Measurements from ENCODE around the gene MAPK8IP1.

The MAPK8IP1 gene

GRCh38 chr11:45919806-45920530 lies 34.5 kb downstream of the MAPK8IP1 start (continued):
- TF ChIP-seq CSRNP3 (CRISPR knock-in tag; IDR thresholded peaks at IDR 0.05): no peak
- TF ChIP-seq, protein P1, sequence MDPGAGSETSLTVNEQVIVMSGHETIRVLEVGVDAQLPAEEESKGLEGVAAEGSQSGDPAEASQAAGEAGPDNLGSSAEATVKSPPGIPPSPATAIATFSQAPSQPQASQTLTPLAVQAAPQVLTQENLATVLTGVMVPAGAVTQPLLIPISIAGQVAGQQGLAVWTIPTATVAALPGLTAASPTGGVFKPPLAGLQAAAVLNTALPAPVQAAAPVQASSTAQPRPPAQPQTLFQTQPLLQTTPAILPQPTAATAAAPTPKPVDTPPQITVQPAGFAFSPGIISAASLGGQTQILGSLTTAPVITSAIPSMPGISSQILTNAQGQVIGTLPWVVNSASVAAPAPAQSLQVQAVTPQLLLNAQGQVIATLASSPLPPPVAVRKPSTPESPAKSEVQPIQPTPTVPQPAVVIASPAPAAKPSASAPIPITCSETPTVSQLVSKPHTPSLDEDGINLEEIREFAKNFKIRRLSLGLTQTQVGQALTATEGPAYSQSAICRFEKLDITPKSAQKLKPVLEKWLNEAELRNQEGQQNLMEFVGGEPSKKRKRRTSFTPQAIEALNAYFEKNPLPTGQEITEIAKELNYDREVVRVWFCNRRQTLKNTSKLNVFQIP (CRISPR knock-in tag; IDR thresholded peaks at IDR 0.05; ENCODE audit: borderline replicate concordance, low read depth): no peak
- no peak for TF ChIP-seq ZNF70 (CRISPR knock-in tag; IDR thresholded peaks at IDR 0.05)
- TF ChIP-seq TOX (CRISPR knock-in tag; IDR thresholded peaks at IDR 0.05; ENCODE audit: borderline replicate concordance): no peak
- no peak for TF ChIP-seq PPARA (CRISPR knock-in tag; IDR thresholded peaks at IDR 0.05; ENCODE audit: borderline replicate concordance)
- TF ChIP-seq ZFP3 (CRISPR knock-in tag; IDR thresholded peaks at IDR 0.05): no peak
- TF ChIP-seq BACH2 (CRISPR knock-in tag; IDR thresholded peaks at IDR 0.05; ENCODE audit: borderline replicate concordance): no peak
- no peak for TF ChIP-seq ZNF8 (CRISPR knock-in tag; IDR thresholded peaks at IDR 0.05)
- TF ChIP-seq ISL1 (CRISPR knock-in tag; IDR thresholded peaks at IDR 0.05): no peak

- no peak for ATAC-seq
These were observed 35.4 kb downstream of the MAPK8IP1 start for GRCh38 chr11:45920531-45921477.

DNA sequence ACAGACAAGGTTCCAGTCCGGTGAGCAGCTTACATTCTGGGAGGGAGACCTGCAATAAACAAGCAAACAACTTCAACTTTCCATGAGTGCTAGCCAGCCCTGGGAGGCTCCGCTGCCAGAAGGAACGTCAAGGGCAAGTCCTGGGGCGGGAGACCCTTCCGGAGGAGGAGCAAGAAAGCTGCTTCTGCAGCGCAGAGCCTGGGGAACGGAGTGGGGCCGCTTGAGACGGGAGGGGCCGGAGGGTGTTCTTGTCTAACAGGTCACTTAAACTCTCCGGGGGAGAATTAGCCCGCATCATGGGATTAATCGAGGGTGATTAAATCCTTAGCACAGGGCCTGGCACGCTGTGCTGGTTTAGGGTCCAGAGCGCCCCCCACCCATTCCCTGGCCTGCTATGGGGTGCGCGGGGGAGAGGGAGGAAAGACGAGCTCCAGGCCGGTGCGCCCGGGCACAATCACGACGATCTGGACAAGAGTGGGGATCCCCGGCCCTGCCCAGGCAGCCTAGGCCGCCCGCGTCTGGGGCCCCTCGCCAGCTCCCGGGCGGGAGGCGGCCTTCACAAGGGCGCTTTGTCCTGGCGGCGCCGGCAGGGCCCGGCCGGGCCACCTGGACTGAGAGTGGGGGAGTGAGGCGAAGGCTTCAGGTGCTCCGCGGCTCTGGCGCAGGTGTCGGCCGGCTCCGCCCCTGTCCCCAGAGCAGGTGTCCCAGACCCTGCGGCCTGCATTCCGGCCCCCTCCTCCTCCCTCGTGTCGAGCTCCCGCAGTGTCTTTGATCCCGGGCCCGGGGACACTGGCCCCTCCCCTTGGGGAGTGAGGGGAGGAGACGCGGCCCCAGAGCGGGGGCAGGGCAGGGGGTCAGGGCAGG lies 36.3 kb downstream of the MAPK8IP1 start:
- TF ChIP-seq TCF4 (CRISPR knock-in tag; IDR thresholded peaks at IDR 0.05; ENCODE audit: borderline replicate concordance) (no peak), CSDC2 (CRISPR knock-in tag; IDR thresholded peaks at IDR 0.05) (no peak), SNAI2 (CRISPR knock-in tag; IDR thresholded peaks at IDR 0.05) (no peak), ARNTL (CRISPR knock-in tag; IDR thresholded peaks at IDR 0.05; ENCODE audit: borderline replicate concordance, low read depth) (no peak)
- ATAC-seq: no peak

More at GRCh38 chr11:45920531-45921477, 35.4 kb downstream of the MAPK8IP1 start:
- TF ChIP-seq RARB (CRISPR knock-in tag; IDR thresholded peaks at IDR 0.05): no peak
- TF ChIP-seq CSRNP3 (CRISPR knock-in tag; IDR thresholded peaks at IDR 0.05): no peak
- no peak for TF ChIP-seq CSDC2 (CRISPR knock-in tag; IDR thresholded peaks at IDR 0.05)
- no peak for TF ChIP-seq ZNF8 (CRISPR knock-in tag; IDR thresholded peaks at IDR 0.05)
- no peak for TF ChIP-seq ZNF565 (CRISPR knock-in tag; conservative IDR thresholded peaks at IDR 0.05; ENCODE audit: low read depth)
- TF ChIP-seq OSR1 (CRISPR knock-in tag; IDR thresholded peaks at IDR 0.05): no peak
- TF ChIP-seq, protein P2, sequence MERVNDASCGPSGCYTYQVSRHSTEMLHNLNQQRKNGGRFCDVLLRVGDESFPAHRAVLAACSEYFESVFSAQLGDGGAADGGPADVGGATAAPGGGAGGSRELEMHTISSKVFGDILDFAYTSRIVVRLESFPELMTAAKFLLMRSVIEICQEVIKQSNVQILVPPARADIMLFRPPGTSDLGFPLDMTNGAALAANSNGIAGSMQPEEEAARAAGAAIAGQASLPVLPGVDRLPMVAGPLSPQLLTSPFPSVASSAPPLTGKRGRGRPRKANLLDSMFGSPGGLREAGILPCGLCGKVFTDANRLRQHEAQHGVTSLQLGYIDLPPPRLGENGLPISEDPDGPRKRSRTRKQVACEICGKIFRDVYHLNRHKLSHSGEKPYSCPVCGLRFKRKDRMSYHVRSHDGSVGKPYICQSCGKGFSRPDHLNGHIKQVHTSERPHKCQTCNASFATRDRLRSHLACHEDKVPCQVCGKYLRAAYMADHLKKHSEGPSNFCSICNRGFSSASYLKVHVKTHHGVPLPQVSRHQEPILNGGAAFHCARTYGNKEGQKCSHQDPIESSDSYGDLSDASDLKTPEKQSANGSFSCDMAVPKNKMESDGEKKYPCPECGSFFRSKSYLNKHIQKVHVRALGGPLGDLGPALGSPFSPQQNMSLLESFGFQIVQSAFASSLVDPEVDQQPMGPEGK (CRISPR knock-in tag; IDR thresholded peaks at IDR 0.05; ENCODE audit: borderline replicate concordance): no peak

DNA sequence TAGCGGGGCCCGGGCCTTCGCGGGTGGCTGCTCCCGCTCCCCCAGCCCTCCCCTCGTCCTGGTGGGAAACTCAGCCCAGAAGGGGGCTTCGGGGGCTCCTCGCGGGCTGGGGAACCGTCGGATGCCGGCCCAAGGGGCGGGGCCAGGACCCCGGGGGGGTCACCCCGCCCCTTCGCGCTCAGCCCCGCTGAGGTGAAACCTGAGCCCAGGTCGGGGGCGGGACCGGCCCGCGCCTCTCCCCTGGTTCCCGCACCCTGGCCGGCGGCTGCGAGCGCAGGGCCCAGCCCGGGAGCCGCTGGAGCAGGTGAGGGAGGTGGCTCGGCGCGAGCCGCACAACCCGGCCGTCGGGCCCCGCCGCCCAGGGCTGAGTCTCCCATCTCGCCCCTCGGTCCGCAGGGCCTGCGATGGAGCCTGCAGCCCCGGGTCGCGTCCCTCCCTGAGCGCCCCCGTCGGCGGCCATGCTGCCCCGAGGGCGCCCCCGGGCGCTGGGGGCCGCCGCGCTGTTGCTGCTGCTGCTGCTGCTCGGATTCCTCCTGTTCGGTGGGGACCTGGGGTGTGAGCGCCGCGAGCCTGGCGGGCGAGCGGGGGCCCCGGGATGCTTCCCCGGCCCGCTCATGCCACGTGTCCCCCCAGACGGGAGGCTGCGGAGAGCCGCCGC lies 37.1 kb downstream of the MAPK8IP1 start, which contains the start of gene LARGE2:
Gene LARGE2, plus strand, starts transcription at position 232 of the 658 bp plus-strand sequence. Its CDS starts 227 bp downstream, at position 459.
- no peak for ATAC-seq
- no peak for TF ChIP-seq TSHZ2 (CRISPR knock-in tag; IDR thresholded peaks at IDR 0.05)
- no peak for TF ChIP-seq BACH2 (CRISPR knock-in tag; IDR thresholded peaks at IDR 0.05; ENCODE audit: borderline replicate concordance)
- no peak for TF ChIP-seq OSR1 (CRISPR knock-in tag; IDR thresholded peaks at IDR 0.05)
- TF ChIP-seq PPARA (CRISPR knock-in tag; IDR thresholded peaks at IDR 0.05; ENCODE audit: borderline replicate concordance): no peak
- TF ChIP-seq CREB5 (CRISPR knock-in tag; IDR thresholded peaks at IDR 0.05; ENCODE audit: low read depth): no peak
- no peak for TF ChIP-seq ARNTL (CRISPR knock-in tag; IDR thresholded peaks at IDR 0.05; ENCODE audit: borderline replicate concordance, low read depth)

All from SK-N-SH treated with all-trans-retinoic acid at 6 μM for 48 hours (cell line).